Stomach smooth muscle (tissue), 2 donors: ENCODE results near the gene CCNL1.
A peak's percentile ranks its signal among the peaks of the same experiment; 100 is the strongest.
"Not testable (repeated sequence)": the region's sequence is repeated elsewhere in the genome, so short reads cannot be mapped to it uniquely, and the experiment has no call there.

Experiments used
- H3K27ac ChIP-seq: one replicate; pipeline ENCODE4 v1.7.0; 2013; ENCODE audit warnings: mild to moderate bottlenecking, low read length, inconsistent platforms
- H3K27me3 ChIP-seq, 2 donors: one replicate each; pipeline ENCODE4 v1.7.0; 2013; ENCODE audit warnings: low read length in 2 of 2; ENCODE audit not compliant: insufficient read depth in 2 of 2, control insufficient read depth in 1 of 2
- H3K36me3 ChIP-seq, 2 donors: one replicate each; pipeline ENCODE4 v1.7.0; 2013; ENCODE audit warnings: low read length in 2 of 2; ENCODE audit not compliant: control insufficient read depth in 2 of 2, insufficient read depth in 2 of 2
- H3K4me1 ChIP-seq: one replicate; pipeline ENCODE4 v1.7.0; 2013; ENCODE audit warnings: low read length; ENCODE audit not compliant: control insufficient read depth, insufficient read depth
- H3K4me3 ChIP-seq, 2 donors: one replicate each; pipeline ENCODE4 v1.7.0; 2013; ENCODE audit warnings: low read length in 2 of 2
- H3K9ac ChIP-seq, 2 donors: one replicate each; pipeline ENCODE4 v1.7.0; 2013; ENCODE audit warnings: low read length in 2 of 2, mild to moderate bottlenecking in 1 of 2
- H3K9me3 ChIP-seq, 2 donors: one replicate each; pipeline ENCODE4 v1.7.0; 2013; ENCODE audit warnings: low read length in 2 of 2; ENCODE audit not compliant: control insufficient read depth in 2 of 2
- donor health status: healthy.
- donor health status: Pancreatic carcinoma.

CCNL1 gene

DNA sequence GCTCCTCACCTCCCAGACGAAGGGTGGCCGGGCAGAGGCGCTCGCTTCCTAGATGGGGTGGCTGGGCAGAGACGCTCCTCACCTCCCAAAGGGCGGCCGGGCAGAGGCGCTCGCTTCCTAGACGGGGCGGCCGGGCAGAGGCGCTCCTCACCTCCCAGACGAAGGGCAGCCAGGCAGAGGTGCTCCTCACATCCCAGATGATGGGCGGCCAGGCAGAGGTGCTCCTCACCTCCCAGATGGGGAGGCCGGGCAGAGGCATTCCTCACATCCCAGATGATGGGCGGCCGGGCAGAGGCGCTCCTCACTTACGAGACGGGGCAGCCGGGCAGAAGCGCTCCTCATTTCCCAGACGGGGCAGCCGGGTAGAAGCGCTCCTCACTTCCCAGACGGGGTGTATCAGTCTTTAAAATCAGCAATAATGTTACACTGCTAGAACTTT lies 19.4 kb upstream of the CCNL1 start:
- Histone ChIP-seq H3K36me3 (no peaks in the 10 kb centered on the region), H3K9ac (no peak overlapping the region), H3K27me3 (no peaks in the 10 kb centered on the region), H3K9me3 (no peaks in the 10 kb centered on the region), H3K4me3 (no peak overlapping the region), H3K4me1 (peaks cover 7% of the 10 kb centered on the region), H3K27ac (no peak overlapping the region)

GRCh38 chr3:157178503-157179364 lies 18.8 kb upstream of the CCNL1 start:
- H3K9me3 ChIP-seq, H3K9ac ChIP-seq, H3K36me3 ChIP-seq: not testable (repeated sequence)

GRCh38 chr3:157177801-157178453 lies 18.0 kb upstream of the CCNL1 start:
- H3K9ac ChIP-seq, H3K27ac ChIP-seq, H3K27me3 ChIP-seq, H3K9me3 ChIP-seq, H3K4me3 ChIP-seq, H3K36me3 ChIP-seq: not testable (repeated sequence)
- H3K4me1 ChIP-seq, result peaks cover 12% of the 10 kb centered on the region

More at GRCh38 chr3:157178503-157179364, 18.8 kb upstream of the CCNL1 start:
- not testable (repeated sequence) for H3K27ac ChIP-seq, H3K4me3 ChIP-seq, H3K27me3 ChIP-seq
- H3K4me1 ChIP-seq, result peaks cover 12% of the 10 kb centered on the region

DNA sequence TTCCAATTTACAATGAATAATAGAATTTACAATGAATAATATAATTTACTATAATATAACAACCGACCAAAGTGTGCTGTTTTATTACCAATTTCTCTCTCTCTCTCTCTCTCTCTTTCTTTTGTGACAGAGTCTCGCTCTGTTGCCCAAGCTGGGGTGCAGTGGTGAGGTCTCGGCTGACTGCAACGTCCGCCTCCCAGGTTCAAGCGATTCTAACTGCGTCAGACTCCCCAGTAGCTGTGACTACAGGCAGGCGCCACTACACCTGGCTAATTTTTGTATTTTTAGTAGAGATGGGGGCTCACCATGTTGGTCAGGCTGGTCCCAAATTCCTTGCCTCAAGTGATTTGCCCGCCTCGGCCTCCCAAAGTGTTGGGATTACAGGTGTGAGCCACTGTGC lies 17.0 kb upstream of the CCNL1 start:
- Histone ChIP-seq H3K27ac (no peak overlapping the region), H3K9me3 (no peaks in the 10 kb centered on the region), H3K9ac (no peak overlapping the region), H3K4me1 (peaks cover 12% of the 10 kb centered on the region), H3K4me3 (no peak overlapping the region), H3K36me3 (no peaks in the 10 kb centered on the region), H3K27me3 (no peaks in the 10 kb centered on the region)

DNA sequence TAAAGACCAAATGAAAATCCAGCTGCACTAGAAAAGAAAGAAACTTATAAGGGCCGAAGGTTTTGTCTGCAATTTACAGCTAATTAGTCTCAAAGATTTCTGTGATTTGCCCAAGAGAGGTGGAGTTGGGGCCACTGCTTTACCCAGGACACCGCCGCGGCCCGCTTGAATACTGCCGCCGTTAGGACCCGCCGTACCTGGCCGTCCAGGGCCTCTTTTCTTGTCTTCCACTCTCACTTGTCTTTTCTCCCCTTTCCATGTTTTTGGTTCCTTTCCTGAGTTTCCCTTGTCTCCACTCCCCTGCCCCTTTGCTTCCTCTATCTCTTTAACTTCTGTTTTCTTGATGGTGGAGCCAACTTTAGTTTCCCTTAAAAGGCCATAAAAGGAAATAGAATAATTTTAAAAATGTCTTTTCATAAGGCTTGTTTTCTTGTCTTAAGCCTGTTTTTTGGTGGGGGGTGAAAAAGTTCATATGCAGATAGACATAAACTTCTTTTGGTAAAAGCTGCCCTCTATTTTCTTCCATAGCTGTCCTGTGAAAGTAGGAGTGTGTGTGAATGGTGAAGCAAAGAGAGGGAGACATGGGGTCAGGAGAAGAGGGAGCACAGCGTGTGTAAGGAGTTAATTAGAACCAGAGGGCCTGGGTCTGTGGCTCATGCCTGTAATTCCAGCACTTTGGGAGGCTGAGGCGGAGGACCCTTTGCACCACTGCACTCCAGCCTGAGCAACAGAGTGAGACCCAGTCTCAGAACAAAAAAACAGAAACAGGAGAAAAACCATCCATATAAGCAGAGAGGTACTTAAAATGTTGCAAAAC lies 16.0 kb upstream of the CCNL1 start:
- no peaks in the 10 kb centered on the region for H3K27me3 ChIP-seq
- peaks cover 12% of the 10 kb centered on the region for H3K4me1 ChIP-seq
- H3K4me3 ChIP-seq, result peak overlapping the region; percentile 84
- H3K9ac ChIP-seq, result peak overlapping the region; percentile 98 to 99
- H3K36me3 ChIP-seq, result no peaks in the 10 kb centered on the region
- no peaks in the 10 kb centered on the region for H3K9me3 ChIP-seq
- peak overlapping the region; percentile 99 for H3K27ac ChIP-seq

DNA sequence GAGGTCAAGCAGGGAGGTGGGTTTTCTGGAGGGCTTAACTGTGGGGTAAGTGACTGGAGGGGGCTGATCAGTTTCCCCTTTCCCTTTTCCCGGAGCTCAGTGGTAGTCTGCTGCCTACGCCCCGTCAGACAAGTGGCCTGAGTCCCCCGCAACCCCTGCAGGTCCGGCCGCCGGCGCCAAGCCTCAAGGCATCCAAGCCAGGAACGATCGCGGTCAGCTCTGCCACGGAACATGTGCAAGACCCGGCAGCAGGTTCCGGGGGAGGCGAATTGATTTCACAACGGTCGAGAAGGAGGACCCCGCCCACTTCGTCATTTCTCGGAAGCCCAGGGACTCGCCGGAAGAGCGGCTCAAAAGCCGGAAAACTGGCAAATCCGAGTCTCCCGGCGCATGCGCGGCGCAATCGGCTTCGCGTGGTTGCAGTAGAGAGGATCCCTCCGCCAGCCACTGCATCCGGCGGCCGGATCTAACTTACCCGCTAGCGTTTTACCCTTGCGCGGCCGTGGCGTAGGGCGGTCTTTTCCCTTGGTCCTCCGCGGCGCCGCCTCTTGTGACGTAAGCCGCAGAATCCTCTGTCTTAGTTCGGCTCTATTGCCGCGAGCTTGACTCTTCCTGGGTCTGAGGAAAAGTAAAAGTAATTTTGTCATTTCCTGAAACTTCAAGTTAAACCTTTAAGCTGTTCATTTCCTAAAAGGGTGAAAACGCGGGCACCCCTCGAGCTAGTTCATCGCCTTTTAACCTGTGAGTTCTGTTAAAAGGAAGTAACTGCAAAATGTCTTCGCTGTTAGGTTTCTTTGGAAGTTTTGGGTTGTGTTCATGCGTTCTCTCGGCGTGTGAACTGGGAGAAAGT lies 14.9 kb upstream of the CCNL1 start:
- Histone ChIP-seq H3K9me3 (no peaks in the 10 kb centered on the region), H3K4me1 (peaks cover 12% of the 10 kb centered on the region), H3K27ac (peak overlapping the region; percentile 99), H3K36me3 (no peaks in the 10 kb centered on the region), H3K27me3 (no peaks in the 10 kb centered on the region), H3K4me3 (peak overlapping the region; percentile 84 to 88), H3K9ac (peak overlapping the region; percentile 98 to 99)

GRCh38 chr3:157174290-157174648 lies 14.3 kb upstream of the CCNL1 start:
- Histone ChIP-seq H3K36me3 (no peaks in the 10 kb centered on the region), H3K9ac (peak overlapping the region; percentile 90 to 96), H3K27me3 (no peaks in the 10 kb centered on the region), H3K4me3 (peak overlapping the region; percentile 74 to 88), H3K27ac (peak overlapping the region; percentile 99), H3K9me3 (no peaks in the 10 kb centered on the region), H3K4me1 (peaks cover 12% of the 10 kb centered on the region)

DNA sequence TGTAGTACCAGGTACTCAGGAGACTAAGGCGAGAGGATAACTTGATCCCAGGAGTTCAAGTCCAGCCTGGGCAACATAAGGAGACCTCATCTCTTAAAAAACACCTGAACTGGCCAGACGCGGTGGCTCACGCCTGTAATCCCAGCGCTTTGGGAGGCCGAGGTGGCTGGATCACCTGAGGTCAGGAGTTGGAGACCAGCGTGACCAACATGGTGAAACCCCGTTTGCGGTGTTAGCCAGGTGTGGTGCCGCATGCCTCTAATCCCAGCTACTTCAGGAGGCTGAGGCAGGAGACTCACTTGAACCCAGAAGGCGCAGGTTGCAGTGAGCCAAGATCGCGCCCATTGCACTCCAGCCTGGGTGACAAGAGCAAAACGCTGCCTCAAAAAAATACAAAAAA lies 13.4 kb upstream of the CCNL1 start:
- not testable (repeated sequence) for H3K9ac ChIP-seq, H3K27ac ChIP-seq, H3K27me3 ChIP-seq, H3K4me3 ChIP-seq, H3K36me3 ChIP-seq, H3K9me3 ChIP-seq
- H3K4me1 ChIP-seq, result peaks cover 12% of the 10 kb centered on the region

DNA sequence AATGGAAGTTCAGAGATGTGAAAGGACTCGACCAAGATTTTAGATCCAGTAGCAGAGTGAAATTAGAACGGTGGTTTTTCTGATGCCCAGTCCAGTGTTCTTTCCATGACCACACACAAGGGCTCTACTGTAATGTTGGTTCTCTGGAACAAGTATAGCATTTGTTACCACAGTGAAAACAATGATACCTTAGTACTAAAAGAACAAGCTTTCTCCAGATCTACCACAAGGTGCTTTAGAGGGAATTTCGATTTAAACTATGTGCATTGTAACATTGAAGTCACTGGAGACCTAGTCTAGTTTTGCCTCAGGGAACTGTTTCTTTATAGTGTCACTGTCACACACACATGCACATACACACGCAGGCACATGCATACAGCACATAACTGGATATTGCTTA lies 12.8 kb upstream of the CCNL1 start:
- Histone ChIP-seq H3K4me3 (no peak overlapping the region), H3K27me3 (no peaks in the 10 kb centered on the region), H3K4me1 (peaks cover 12% of the 10 kb centered on the region), H3K9me3 (no peaks in the 10 kb centered on the region), H3K36me3 (no peaks in the 10 kb centered on the region), H3K27ac (no peak overlapping the region), H3K9ac (no peak overlapping the region)

DNA sequence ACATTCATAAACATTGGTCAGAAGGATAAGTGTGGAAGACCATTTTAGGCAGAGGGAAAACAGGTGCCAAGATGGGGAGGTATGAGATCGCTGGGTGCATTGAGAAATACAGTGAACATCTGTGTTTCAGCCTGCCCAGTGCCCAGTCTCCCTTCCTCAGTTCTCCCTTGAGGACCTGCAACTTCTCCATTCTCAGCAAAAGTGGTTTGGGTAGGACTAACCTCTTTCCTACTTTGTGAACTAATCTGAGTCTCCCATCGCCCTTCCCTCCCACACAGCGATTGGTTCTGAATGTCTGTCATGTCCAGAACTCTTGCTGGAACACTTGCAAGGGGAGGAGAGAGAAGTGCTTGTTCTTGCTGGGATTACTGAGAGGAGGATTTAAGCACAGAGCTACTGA lies 10.9 kb upstream of the CCNL1 start:
- Histone ChIP-seq H3K9ac (no peak overlapping the region), H3K4me1 (peaks cover 5% of the 10 kb centered on the region), H3K36me3 (no peaks in the 10 kb centered on the region), H3K9me3 (no peaks in the 10 kb centered on the region), H3K4me3 (no peak overlapping the region), H3K27me3 (no peaks in the 10 kb centered on the region), H3K27ac (no peak overlapping the region)
